Natural killer cell (primary cell): ENCODE measurements around the gene PACRG. TPM values are rescaled to one million over a fixed set of nuclear protein-coding genes. Genes with fewer than 3 reads are reported as not detected.

ENCODE experiments used
- ATAC-seq, 3 donors: fragments of 150-1000 bp in 2 of 3; fragments of 200-7000 bp in 1 of 3; cut with Tn5 transposase; 1 replicate in 1 of 3; 2 replicates in 2 of 3; pipeline ENCODE4 v1.10.0; 2021; ENCODE audit warnings: mild to moderate bottlenecking in 2 of 3, moderate library complexity in 2 of 3
- DNase-seq, 2 donors: peaks; one replicate each; pipeline versions ENCODE4 v3.0.0 to v3.0.0-alpha.2; 2013 to 2021; ENCODE audit warnings: mixed read lengths in 1 of 2
- H3K27ac ChIP-seq: one replicate; pipeline ENCODE4 v1.5.1; 2013; ENCODE audit warnings: mild to moderate bottlenecking, low read length
- H3K27me3 ChIP-seq: one replicate; pipeline ENCODE4 v1.6.1; 2013; ENCODE audit warnings: low read length; ENCODE audit not compliant: control insufficient read depth, insufficient read depth
- H3K36me3 ChIP-seq: one replicate; pipeline ENCODE4 v1.6.1; 2013; ENCODE audit warnings: low read length; ENCODE audit not compliant: control insufficient read depth, insufficient read depth
- H3K4me1 ChIP-seq: one replicate; pipeline ENCODE4 v1.6.1; 2013; ENCODE audit warnings: low read length; ENCODE audit not compliant: control insufficient read depth, insufficient read depth
- H3K4me3 ChIP-seq: one replicate; pipeline ENCODE4 v1.5.1; 2013; ENCODE audit warnings: low read length
- H3K9me3 ChIP-seq: one replicate; pipeline ENCODE4 v1.6.1; 2013; ENCODE audit warnings: low read length; ENCODE audit not compliant: control insufficient read depth, insufficient read depth
- H3K27ac Mint-ChIP-seq, 2 donors: one replicate each; pipeline ENCODE4 v1.8.0; 2022; ENCODE audit warnings: mild to moderate bottlenecking in 2 of 2, mixed read lengths in 2 of 2, moderate library complexity in 1 of 2
- H3K27me3 Mint-ChIP-seq, 2 donors: one replicate each; pipeline ENCODE4 v1.8.0; 2022; ENCODE audit warnings: low read depth in 2 of 2, mixed read lengths in 2 of 2
- H3K36me3 Mint-ChIP-seq: one replicate; pipeline ENCODE4 v1.8.0; 2022; ENCODE audit warnings: mixed read lengths
- H3K4me1 Mint-ChIP-seq, 2 donors: one replicate each; pipeline ENCODE4 v1.8.0; 2022; ENCODE audit warnings: mixed read lengths in 2 of 2
- H3K4me3 Mint-ChIP-seq: one replicate; pipeline ENCODE4 v1.8.0; 2022; ENCODE audit warnings: mild to moderate bottlenecking, moderate library complexity, mixed read lengths
- H3K9me3 Mint-ChIP-seq, 2 donors: one replicate each; pipeline ENCODE4 v1.8.0; 2022; ENCODE audit warnings: mixed read lengths in 2 of 2
- CTCF ChIP-seq: fragments of 200-600 bp; IDR thresholded peaks from one replicate; pipeline ENCODE4 v1.8.0; 2022; ENCODE audit warnings: antibody characterized with exemption
- WGBS: methylation state at CpG from one replicate; pipeline ENCODE4 v1.1.7; 2013; ENCODE audit warnings: missing lambda C conversion rate; ENCODE audit not compliant: insufficient coverage; 5-methylcytosine and 5-hydroxymethylcytosine counted together
- intact Hi-C: fragments of 100-400 bp; cut with micrococcal nuclease; formaldehyde crosslinking; loops from one replicate; pipeline ENCODE4 v1.14.2; 2022
- total RNA-seq, 4 donors: library from RNA; stranded (reverse); fragments of 120-200 nt in 1 of 4; gene quantifications; one replicate each; pipeline versions ENCODE4 v1.2.3 to v1.2.4, GENCODE V29; 2013 to 2022

The PACRG gene
- total RNA-seq, 3 donors from 2014 or later (not counting 1 experiment from before 2014, with no cell fraction given): 0.52 TPM; not detected in 2

GRCh38 chr6:162713974-162714780, 13.6 kb upstream of the PACRG start:
- no peak for ATAC-seq
- TF ChIP-seq CTCF: no peak
- no peak overlapping the region for H3K27ac Mint-ChIP-seq
- Histone ChIP-seq H3K4me1 (no peaks in the 10 kb centered on the region), H3K4me3 (no peak overlapping the region), H3K27ac (no peak overlapping the region), H3K36me3 (no peaks in the 10 kb centered on the region), H3K9me3 (no peaks in the 10 kb centered on the region), H3K27me3 (no peaks in the 10 kb centered on the region)
- peaks cover 0 to 2% of the 10 kb centered on the region in 2 donors for H3K9me3 Mint-ChIP-seq
- H3K36me3 Mint-ChIP-seq: no peaks in the 10 kb centered on the region
- peaks cover 6 to 15% of the 10 kb centered on the region in 2 donors for H3K27me3 Mint-ChIP-seq
- no peak for DNase-seq
- intact Hi-C loops: no loop called here
- H3K4me3 Mint-ChIP-seq: no peak overlapping the region
- H3K4me1 Mint-ChIP-seq: no peaks in the 10 kb centered on the region
- 85% methylated on average over 12 of the region's 13 CpGs for WGBS

- ATAC-seq: no peak
- TF ChIP-seq CTCF: no peak
- no peak overlapping the region for H3K27ac Mint-ChIP-seq
- H3K9me3 ChIP-seq: no peaks in the 10 kb centered on the region
- peaks cover 6 to 15% of the 10 kb centered on the region in 2 donors for H3K27me3 Mint-ChIP-seq
- H3K36me3 ChIP-seq: no peaks in the 10 kb centered on the region
- no peak for DNase-seq
- peaks cover 0 to 2% of the 10 kb centered on the region in 2 donors for H3K9me3 Mint-ChIP-seq
- H3K27me3 ChIP-seq: no peaks in the 10 kb centered on the region
- intact Hi-C loops: no loop called here
- no peaks in the 10 kb centered on the region for H3K36me3 Mint-ChIP-seq
- 94% methylated on average over 6 of the region's 6 CpGs for WGBS
- H3K4me3 ChIP-seq: no peak overlapping the region
- H3K27ac ChIP-seq: no peak overlapping the region
- H3K4me3 Mint-ChIP-seq: no peak overlapping the region
- H3K4me1 Mint-ChIP-seq: no peaks in the 10 kb centered on the region
- no peaks in the 10 kb centered on the region for H3K4me1 ChIP-seq
Measured at GRCh38 chr6:162715601-162716000, 12.2 kb upstream of the PACRG start.

- whole genome bisulfite sequencing: 100% methylated on average over 1 of the region's 1 CpG
- Histone ChIP-seq H3K4me1 (no peaks in the 10 kb centered on the region), H3K4me3 (no peak overlapping the region), H3K9me3 (no peaks in the 10 kb centered on the region), H3K27me3 (no peaks in the 10 kb centered on the region), H3K36me3 (no peaks in the 10 kb centered on the region), H3K27ac (no peak overlapping the region)
- Mint-ChIP-seq H3K27me3 (peaks cover 6 to 15% of the 10 kb centered on the region in 2 donors), H3K9me3 (peaks cover 0 to 2% of the 10 kb centered on the region in 2 donors), H3K36me3 (no peaks in the 10 kb centered on the region), H3K27ac (no peak overlapping the region), H3K4me1 (no peaks in the 10 kb centered on the region), H3K4me3 (no peak overlapping the region)
- DNase-seq: no peak
- intact Hi-C loops: no loop called here
- TF ChIP-seq CTCF: no peak
- ATAC-seq: no peak
Measured at GRCh38 chr6:162719528-162719927, 8.2 kb upstream of the PACRG start.

GRCh38 chr6:162721404-162721687, 6.4 kb upstream of the PACRG start:
- no peak overlapping the region for H3K27ac ChIP-seq
- H3K36me3 ChIP-seq: no peaks in the 10 kb centered on the region
- Mint-ChIP-seq H3K36me3 (no peaks in the 10 kb centered on the region), H3K27ac (no peak overlapping the region), H3K4me1 (no peaks in the 10 kb centered on the region), H3K27me3 (peaks cover 6% of the 10 kb centered on the region in 2 donors), H3K4me3 (no peak overlapping the region), H3K9me3 (peaks cover 0 to 2% of the 10 kb centered on the region in 2 donors)
- intact Hi-C loops: loop anchor here (10.0 kb wide), 1 partner anchor 693 kb away; the partner anchor contains the start of gene QKI
- no peaks in the 10 kb centered on the region for H3K9me3 ChIP-seq
- no peaks in the 10 kb centered on the region for H3K27me3 ChIP-seq
- H3K4me1 ChIP-seq: no peaks in the 10 kb centered on the region
- no peak for ATAC-seq
- WGBS: 96% methylated on average over 2 of the region's 2 CpGs
- no peak for DNase-seq
- no peak overlapping the region for H3K4me3 ChIP-seq
- no peak for TF ChIP-seq CTCF
